BE2C (cell line): Measurements from ENCODE around the gene ZFYVE28.

Experiments
- DNase-seq: peaks from one replicate; pipeline ENCODE4 v3.0.0-alpha.2; 2020
- H3K27me3 ChIP-seq: fragments of 250-450 bp; sonication (Bioruptor Pico); 2 replicates; pipeline ENCODE4 v1.5.1; 2020; ENCODE audit warnings: mild to moderate bottlenecking
- H3K36me3 ChIP-seq: fragments of 250-450 bp; sonication (Bioruptor Pico); 2 replicates; pipeline ENCODE4 v1.5.1; 2020; ENCODE audit warnings: mild to moderate bottlenecking
- H3K4me1 ChIP-seq: fragments of 250-450 bp; sonication (Bioruptor Pico); 2 replicates; pipeline ENCODE4 v1.5.1; 2020
- H3K4me3 ChIP-seq: 2 replicates; pipeline ENCODE4 v1.5.1; 2011; ENCODE audit warnings: low read depth, low read length
- H3K9me3 ChIP-seq: fragments of 250-450 bp; sonication (Bioruptor Pico); 2 replicates; pipeline ENCODE4 v1.5.1; 2020
- TF ChIP-seq, protein P1 (sequence below): IDR thresholded peaks from 2 replicates; pipeline ENCODE4 v1.5.1; 2012; ENCODE audit warnings: mild to moderate bottlenecking, low read depth, low read length

ZFYVE28 gene

DNA sequence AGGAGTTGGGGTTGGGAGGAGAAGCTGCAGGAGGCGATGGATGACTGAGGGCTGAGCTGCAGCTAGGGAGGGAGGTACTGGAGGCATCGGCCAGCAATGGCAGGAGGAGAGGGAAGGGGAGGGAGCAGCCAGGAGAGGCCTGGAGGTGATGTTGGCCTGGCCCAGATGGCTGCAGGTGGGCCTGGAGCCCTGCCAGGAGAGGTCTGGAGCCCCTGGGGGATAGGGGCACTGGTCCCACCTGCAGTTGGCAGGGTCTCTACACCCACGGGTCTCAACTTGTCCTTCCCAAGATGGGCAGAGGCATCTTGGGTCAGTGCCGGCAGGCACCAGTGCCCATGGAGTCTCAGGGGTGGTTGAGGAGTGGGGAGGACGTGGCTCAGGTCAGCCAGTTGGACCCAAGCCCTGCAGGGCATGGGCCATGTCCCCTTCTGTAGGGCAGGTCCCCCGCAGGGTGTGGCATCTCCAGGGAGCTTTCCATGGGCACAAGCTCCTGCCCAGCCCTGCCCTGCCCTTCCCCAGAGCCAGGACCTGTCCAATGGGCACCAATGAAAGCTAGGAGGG is 153.9 kb downstream of the ZFYVE28 start:
- H3K4me1 ChIP-seq, result peaks cover 7% of the 10 kb centered on the region
- peak; percentile 4 for DNase-seq

DNA sequence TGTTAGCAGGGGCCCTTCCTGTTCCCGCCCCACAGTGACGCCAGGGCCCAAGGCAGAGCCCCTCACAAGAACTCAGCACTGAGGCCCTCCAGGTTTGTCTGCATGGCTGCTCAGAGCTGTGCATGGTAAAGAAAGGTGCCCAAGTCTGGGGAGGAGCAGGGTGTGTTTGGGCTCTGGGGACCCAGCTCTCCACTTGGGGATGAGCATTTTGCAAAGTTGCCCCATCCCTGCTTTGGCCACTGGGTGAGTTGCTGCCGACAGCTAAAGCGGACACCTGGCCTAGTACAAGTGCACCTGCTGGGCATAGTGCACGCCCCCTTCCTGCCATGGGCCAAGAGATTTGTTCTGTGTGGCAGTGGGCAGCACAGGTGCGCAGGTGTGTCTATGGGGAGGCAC is 154.5 kb downstream of the ZFYVE28 start:
- H3K36me3 ChIP-seq, result peaks cover 6% of the 10 kb centered on the region
- peaks cover under 1% of the 10 kb centered on the region; the same call in 1 of the 2 replicates for H3K4me1 ChIP-seq
- H3K4me3 ChIP-seq, result no peak overlapping the region
- TF ChIP-seq, protein P1, sequence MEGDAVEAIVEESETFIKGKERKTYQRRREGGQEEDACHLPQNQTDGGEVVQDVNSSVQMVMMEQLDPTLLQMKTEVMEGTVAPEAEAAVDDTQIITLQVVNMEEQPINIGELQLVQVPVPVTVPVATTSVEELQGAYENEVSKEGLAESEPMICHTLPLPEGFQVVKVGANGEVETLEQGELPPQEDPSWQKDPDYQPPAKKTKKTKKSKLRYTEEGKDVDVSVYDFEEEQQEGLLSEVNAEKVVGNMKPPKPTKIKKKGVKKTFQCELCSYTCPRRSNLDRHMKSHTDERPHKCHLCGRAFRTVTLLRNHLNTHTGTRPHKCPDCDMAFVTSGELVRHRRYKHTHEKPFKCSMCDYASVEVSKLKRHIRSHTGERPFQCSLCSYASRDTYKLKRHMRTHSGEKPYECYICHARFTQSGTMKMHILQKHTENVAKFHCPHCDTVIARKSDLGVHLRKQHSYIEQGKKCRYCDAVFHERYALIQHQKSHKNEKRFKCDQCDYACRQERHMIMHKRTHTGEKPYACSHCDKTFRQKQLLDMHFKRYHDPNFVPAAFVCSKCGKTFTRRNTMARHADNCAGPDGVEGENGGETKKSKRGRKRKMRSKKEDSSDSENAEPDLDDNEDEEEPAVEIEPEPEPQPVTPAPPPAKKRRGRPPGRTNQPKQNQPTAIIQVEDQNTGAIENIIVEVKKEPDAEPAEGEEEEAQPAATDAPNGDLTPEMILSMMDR, result no peak
- no peaks in the 10 kb centered on the region for H3K9me3 ChIP-seq
- no peaks in the 10 kb centered on the region for H3K27me3 ChIP-seq
- DNase-seq, result peak; percentile 2

More for the DNA sequence above, 153.9 kb downstream of the ZFYVE28 start:
- H3K9me3 ChIP-seq, result no peaks in the 10 kb centered on the region
- no peaks in the 10 kb centered on the region for H3K36me3 ChIP-seq
- no peak overlapping the region for H3K4me3 ChIP-seq
- TF ChIP-seq, protein P1, result no peak
- H3K27me3 ChIP-seq, result no peaks in the 10 kb centered on the region

DNA sequence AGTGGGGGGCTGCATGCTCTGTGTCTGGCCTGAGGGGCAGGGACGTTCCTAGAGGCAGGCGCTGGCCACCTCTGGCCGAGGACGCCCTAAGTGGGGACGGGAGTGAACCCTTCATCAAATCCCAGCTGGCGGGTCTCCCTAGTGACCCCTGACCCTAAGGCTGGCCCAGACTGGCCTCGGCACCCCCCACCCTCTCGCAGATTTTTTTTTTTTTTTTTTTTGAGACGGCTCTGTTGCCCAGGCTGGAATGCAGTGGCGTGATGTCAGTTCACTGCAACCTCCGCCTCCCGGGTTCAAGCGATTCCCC is 155.5 kb downstream of the ZFYVE28 start:
- no peak for DNase-seq
- TF ChIP-seq, protein P1, result no peak
- Histone ChIP-seq H3K4me1 (no peaks in the 10 kb centered on the region), H3K9me3 (no peaks in the 10 kb centered on the region), H3K36me3 (peaks cover 14% of the 10 kb centered on the region), H3K4me3 (peak overlapping the region; percentile 72), H3K27me3 (no peaks in the 10 kb centered on the region)

DNA sequence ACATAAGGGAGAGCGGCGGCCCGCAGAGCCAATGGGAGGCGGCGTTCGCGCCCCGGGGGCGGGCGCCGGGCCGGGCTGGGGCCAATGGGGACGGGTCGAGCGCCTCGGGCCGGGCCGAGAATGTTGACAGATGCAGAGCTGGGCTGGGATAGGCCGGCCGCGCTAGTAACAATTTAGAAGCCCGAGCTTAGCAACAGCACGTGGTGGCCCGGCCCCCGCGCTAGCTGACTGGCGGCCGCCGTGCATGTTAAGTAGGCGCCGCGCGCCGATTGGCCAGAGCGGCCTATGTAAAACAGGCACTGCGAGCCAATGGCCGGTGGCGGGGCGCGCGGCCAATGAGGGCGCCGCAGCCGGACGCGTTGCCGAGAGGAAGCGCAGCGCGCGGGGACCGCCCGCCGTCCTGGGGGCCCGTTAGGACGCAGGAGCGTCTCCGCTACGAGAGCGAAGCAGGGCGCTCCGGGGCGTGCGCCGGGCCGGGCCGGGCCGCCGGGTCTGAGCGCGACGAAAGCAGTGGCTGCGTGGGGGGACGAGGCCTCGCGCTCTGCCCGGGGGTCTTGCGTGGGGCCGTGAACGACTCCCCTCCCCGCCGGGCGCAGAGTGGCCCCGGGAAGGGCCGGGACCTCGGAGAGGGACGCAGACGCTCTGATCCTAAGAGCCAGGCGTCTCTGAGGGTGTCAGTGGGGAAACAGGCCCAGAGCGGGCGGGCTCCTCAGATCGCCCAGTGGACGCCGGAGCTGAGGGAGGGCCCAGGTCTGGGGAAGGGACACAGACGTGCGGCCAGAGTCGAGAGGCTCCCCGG is 156.1 kb downstream of the ZFYVE28 start:
- DNase-seq, result peak; percentile 99
- Histone ChIP-seq H3K4me1 (no peaks in the 10 kb centered on the region), H3K9me3 (no peaks in the 10 kb centered on the region), H3K27me3 (no peaks in the 10 kb centered on the region), H3K36me3 (peaks cover 20% of the 10 kb centered on the region), H3K4me3 (peak overlapping the region; percentile 72)
- TF ChIP-seq, protein P1, result no peak

DNA sequence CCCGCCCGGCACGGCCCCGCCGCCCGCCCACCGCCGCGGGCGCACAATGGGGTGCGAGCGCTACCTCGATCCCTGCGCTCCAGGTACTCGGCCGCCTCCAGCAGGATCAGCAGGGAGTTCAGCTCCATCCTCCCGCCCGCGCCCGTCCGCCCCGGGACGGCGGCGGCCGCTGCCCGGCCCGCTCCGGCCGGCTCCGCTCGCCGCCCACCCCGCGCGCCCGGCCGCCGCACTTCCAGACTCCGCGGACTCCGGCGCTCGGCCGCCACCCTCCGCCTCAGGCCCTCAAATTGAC is 156.6 kb downstream of the ZFYVE28 start, which contains the start of gene MXD4:
MXD4 (minus strand) TSS at position 257 of the 292 bp plus-strand sequence; CDS start at position 128, 129 bp downstream.
- Histone ChIP-seq H3K9me3 (no peaks in the 10 kb centered on the region), H3K36me3 (peaks cover 22% of the 10 kb centered on the region), H3K4me3 (peak within 1 kb of the TSS; percentile 75), H3K4me1 (no peaks in the 10 kb centered on the region), H3K27me3 (no peaks in the 10 kb centered on the region)
- TF ChIP-seq, protein P1, result no peak
- DNase-seq, result no peak
